Ishikawa (cell line): ENCODE data around the gene ATRNL1.

ENCODE experiments used
- CEBPB ChIP-seq: IDR thresholded peaks from 2 replicates; pipeline ENCODE4 v1.6.1; 2012
- CREB1 ChIP-seq: IDR thresholded peaks from 2 replicates; pipeline ENCODE4 v1.6.1; 2012; ENCODE audit warnings: low read depth
- EGR1 ChIP-seq: IDR thresholded peaks from 2 replicates; pipeline ENCODE4 v1.6.1; 2012
- EP300 ChIP-seq: IDR thresholded peaks from 2 replicates; pipeline ENCODE4 v1.6.1; 2012; ENCODE audit warnings: borderline replicate concordance
- FOXM1 ChIP-seq: IDR thresholded peaks from 2 replicates; pipeline ENCODE4 v1.6.1; 2012; ENCODE audit warnings: low read depth, borderline replicate concordance
- NFIC ChIP-seq: IDR thresholded peaks from 2 replicates; pipeline ENCODE4 v1.6.1; 2012
- RAD21 ChIP-seq: IDR thresholded peaks from 2 replicates; pipeline ENCODE4 v1.6.1; 2012; ENCODE audit warnings: low read depth
- REST ChIP-seq: IDR thresholded peaks from 2 replicates; pipeline ENCODE4 v1.6.1; 2012; ENCODE audit warnings: low read depth, mild to moderate bottlenecking
- TAF1 ChIP-seq: IDR thresholded peaks from 2 replicates; pipeline ENCODE4 v1.6.1; 2012; ENCODE audit warnings: low read depth, mild to moderate bottlenecking
- TCF12 ChIP-seq: IDR thresholded peaks from 2 replicates; pipeline ENCODE4 v1.6.1; 2012; ENCODE audit warnings: low read depth
- TEAD4 ChIP-seq: IDR thresholded peaks from 2 replicates; pipeline ENCODE4 v1.6.1; 2012
- USF1 ChIP-seq: IDR thresholded peaks from 2 replicates; pipeline ENCODE4 v1.6.1; 2012
- YY1 ChIP-seq: IDR thresholded peaks from 2 replicates; pipeline ENCODE4 v1.6.1; 2012; ENCODE audit warnings: low read depth
- ZBTB7A ChIP-seq: IDR thresholded peaks from 2 replicates; pipeline ENCODE4 v1.6.1; 2012; ENCODE audit warnings: low read depth
- TF ChIP-seq, protein P1 (sequence below): IDR thresholded peaks from 2 replicates; pipeline ENCODE4 v1.6.1; 2012

ATRNL1 gene

DNA sequence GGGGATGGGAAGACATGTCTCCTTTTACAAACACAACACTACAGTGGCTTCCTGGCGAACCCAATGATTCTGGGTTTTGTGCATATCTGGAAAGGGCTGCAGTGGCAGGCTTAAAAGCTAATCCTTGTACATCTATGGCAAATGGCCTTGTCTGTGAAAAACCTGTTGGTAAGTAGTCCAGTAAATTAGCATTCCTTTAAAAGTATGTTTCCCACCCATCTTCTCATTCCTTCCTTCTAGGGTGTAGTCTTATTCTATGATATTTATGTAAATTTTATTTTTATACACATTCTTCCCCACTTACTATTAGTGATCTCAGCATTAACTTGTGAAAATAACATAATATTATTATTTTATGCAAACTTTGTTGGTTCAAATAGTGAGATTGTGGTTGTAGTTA lies 206.9 kb downstream of the ATRNL1 start:
- TF ChIP-seq REST (no peak), ZBTB7A (no peak), YY1 (no peak), CEBPB (no peak), CREB1 (no peak), TCF12 (no peak), TEAD4 (no peak), RAD21 (no peak), NFIC (no peak), TAF1 (no peak), FOXM1 (no peak)
- TF ChIP-seq, protein P1, sequence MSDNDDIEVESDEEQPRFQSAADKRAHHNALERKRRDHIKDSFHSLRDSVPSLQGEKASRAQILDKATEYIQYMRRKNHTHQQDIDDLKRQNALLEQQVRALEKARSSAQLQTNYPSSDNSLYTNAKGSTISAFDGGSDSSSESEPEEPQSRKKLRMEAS, result no peak

- TF ChIP-seq NFIC (no peak), RAD21 (no peak), USF1 (no peak), FOXM1 (no peak), EGR1 (no peak)
These were observed 228.2 kb downstream of the ATRNL1 start for GRCh38 chr10:115321360-115321759.

- TF ChIP-seq TAF1, result no peak
- TF ChIP-seq ZBTB7A, result no peak
- no peak for TF ChIP-seq YY1
- TF ChIP-seq, protein P1, result no peak
- TF ChIP-seq CREB1, result no peak
- TF ChIP-seq RAD21, result no peak
- TF ChIP-seq REST, result no peak
- TF ChIP-seq TCF12, result no peak
- no peak for TF ChIP-seq TEAD4
- TF ChIP-seq CEBPB, result no peak
These were observed 235.2 kb downstream of the ATRNL1 start for GRCh38 chr10:115328331-115328730.

- no peak for TF ChIP-seq REST
- no peak for TF ChIP-seq RAD21
- TF ChIP-seq TAF1, result no peak
- no peak for TF ChIP-seq FOXM1
- no peak for TF ChIP-seq YY1
- no peak for TF ChIP-seq EP300
- TF ChIP-seq ZBTB7A, result no peak
- no peak for TF ChIP-seq CEBPB
- TF ChIP-seq NFIC, result no peak
- no peak for TF ChIP-seq EGR1
These were observed 242.2 kb downstream of the ATRNL1 start for GRCh38 chr10:115335366-115335765.

- TF ChIP-seq EGR1 (no peak), FOXM1 (no peak), CEBPB (no peak), ZBTB7A (no peak), USF1 (no peak), CREB1 (no peak), TCF12 (no peak), TEAD4 (peak; percentile 42; the same call in 1 of the 2 replicates), NFIC (no peak), RAD21 (peak; percentile 96), YY1 (no peak), REST (no peak), EP300 (no peak), TAF1 (no peak)
- TF ChIP-seq, protein P1, result no peak
These were observed 262.1 kb downstream of the ATRNL1 start for GRCh38 chr10:115355162-115355760.
